ENCODE results near the gene WBP2.

- TF ChIP-seq CTCF (IDR thresholded peaks at IDR 0.05) (no peak), POLR2A (IDR thresholded peaks at IDR 0.05) (no peak)
These were observed 30.5 kb downstream of the WBP2 start for GRCh38 chr17:75824666-75825065.

All from body of pancreas (tissue), 4 donors.